ENCODE data around the gene CCER1. TPM values are rescaled to one million over a fixed set of nuclear protein-coding genes. Genes with fewer than 3 reads are reported as not detected.

CCER1 gene
- polyA plus RNA-seq, 12 donors: not detected

DNA sequence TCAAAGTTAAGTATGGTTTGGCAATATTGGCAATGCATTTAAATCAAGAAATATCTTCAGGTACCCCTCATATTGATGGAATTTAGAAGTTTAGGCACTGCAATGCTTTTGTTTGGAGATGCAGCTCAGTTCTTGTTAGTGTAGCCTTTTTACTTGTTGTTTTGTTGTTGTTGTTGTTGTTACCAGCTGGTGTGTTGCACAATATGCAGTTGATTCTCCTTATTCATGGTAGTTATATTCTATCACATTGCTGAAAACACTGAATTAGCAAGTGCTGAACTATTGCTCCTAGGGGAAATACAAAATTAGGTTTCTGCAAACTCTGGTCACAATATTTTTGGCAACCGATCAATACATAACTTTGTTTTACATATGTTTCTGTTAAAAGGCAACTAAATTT, 34.8 kb downstream of the CCER1 start:
- no peak for DNase-seq

DNA sequence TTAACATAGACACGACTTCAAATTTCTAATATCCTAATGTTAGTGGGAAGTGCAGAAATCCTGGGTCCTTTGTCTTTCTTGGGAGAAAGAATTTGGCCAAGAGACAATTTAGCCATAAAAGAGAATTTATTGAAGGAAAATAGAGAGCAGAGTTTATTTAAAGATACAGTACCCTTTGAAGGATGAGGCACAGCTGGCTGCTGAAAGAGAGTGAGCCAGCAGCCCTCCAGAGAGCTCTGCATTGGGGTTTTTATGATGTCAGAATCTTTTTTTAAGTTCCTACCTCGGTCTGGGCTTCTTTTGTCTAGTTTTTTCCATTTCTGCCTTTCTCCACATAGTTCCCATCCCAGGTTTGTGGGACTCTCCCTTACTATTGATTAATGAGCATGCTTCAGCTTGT, 37.5 kb downstream of the CCER1 start:
- DNase-seq: no peak

DNA sequence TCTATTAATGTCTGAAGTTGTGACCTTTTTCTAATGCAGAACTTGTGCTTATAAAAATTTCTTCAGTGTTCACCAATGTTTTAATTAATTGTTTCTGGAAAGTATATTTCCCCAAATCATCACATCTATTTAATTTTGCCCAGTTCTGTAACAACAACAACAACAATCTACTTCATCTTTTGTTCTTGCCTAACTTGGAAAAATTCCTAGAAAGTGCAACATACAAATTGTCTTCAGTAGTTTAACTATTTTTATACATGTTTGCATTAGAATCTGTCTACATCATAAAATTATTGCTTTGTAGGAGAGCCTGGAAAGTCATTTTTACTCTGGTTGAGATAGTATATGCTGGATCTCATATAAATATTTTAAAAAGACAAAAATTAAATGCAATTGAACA, 38.5 kb downstream of the CCER1 start:
- DNase-seq: no peak

DNA sequence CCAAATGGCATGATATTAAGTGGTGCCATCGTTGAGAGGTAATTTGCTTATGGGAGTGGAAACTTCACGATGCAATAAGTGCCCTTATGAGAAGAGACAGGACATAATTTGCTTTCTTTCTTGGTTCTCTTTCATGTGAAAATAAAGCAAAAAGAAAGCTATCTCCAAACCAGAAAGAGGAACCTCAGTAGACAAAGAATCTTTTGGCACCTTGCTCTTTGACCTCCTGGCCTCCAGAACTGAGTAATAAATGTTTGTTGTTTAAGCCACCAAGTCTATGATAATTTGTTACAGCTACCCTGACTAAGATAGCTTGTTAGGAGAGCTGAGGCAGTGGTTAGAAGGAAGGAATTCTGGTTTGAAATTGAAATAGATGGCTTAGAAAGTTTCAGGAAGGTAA, 39.6 kb downstream of the CCER1 start:
- DNase-seq: no peak

DNA sequence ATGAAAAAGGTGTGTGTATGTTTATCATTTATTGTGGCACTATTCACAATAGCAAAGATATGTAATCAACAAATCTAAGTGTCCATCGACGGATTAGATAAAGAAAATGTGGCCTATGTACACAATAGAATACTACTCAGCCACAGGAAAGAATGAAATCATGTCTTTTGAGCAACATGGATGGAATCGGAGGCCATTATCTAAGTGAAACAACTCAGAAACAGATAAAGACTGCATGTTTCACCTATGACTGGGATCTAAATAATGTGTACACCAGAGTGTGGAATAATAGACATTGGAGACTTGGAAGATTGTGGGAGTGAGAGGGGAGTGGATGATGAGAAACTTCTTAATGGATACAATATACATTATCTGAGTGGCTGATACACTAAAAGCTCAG, 44.0 kb downstream of the CCER1 start:
- no peak for DNase-seq

DNA sequence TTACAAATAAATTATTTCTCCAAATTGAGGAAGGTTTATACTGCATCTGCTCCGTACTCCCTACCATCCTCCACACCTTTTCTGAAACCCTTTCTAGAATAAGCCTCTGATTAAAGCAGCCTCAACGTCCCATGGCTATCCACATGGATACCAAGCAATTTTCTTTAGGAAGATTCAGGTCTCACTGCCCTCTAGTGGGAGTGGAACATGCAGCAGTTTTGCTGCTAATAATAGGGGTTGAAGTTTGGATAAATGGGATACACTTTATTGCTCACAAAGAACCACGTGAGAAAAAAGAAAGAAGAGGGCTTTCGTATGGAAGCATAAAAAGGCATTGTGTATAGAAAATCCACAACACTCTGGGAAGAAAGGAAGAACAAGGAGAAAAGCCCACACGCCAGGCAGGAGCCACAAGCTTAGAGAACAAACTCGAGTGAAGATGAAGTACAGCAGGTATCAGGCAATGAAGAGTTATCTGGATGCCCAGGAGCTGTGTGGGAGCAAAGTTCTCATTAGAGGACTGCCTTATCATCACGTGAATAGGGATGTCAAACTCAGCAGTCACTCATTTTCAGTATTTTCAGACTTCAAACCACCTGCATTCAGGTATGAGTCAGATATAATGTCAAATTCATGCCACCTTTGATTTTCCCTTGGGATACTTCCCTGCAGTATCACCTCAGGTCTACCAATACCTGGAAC, 45.8 kb downstream of the CCER1 start:
- DNase-seq: peak; percentile 14

DNA sequence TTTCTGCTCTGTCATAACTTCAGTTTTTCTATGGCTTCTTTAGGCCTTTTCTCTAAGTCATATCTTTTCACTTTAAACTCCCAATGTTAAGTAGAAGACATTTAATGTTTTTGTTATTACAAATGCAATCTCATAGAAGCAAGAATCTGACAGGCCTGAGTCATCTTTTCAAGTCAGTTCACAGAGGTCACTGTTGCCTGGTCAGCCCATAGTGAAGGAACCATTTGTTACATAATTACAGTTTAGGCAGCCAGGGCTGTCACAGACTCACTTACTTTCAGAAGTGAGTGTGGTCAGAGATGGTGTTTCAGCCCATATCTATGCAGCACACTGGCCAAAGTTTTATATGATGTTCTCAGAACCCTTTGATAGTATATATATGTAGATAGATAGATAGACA, 46.5 kb downstream of the CCER1 start:
- DNase-seq: no peak

DNA sequence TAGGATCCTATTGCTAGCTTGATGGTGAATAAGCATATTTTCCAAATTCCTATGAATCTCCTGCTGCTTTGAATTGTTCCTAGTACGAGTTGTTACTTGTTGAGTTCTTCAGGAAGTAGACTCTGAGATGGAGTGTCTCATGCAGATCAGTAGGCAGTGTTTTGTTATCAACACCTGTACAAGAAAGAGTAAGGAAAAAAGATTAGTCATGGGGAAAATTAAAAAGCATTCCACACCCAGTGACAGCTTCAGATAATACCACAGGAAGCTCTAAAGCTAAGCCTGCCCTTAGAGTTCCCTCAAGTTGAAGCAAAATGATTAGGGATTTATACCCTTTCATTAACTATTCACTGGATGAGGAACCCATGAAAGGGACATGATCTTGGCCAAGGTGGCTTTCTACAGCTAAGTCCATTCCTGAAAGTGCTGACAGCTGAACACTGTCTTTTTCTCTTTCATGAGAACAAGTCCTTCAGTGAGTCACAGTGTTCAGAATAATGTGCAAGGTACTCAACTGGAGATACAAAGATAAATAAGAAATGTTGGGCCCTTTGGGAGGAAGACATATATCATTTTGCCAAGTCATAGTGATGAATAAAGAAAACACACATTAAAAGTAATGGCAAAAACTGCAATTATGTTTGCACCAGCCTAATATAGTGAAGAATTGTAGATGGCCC, 49.1 kb downstream of the CCER1 start:
- no peak for DNase-seq

DNA sequence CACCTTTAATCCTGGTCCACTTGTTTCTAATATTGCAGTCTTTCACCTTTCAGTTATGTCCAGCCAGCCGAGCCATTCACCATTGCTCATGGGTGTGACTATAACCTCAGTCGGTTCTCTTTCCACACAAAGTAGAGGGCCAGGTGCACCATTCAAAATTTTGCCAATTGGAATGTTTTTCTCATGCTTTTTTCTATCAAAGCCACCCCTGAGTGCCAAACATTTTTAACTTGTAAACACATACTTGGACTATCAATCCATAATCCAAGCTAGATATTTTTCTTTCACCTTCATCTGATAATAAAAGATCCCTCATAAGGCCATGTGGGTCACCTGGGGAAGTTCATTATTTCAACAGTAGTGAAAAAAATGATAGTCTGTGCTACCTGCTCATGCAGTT, 52.4 kb downstream of the CCER1 start:
- DNase-seq: no peak

Other genes starting within 250 kb of the CCER1 start
- under 1 TPM in 1 of 12 donors, not detected in 11; 0.14 TPM for gene EPYC, start 49.8 kb upstream of the CCER1 start, polyA plus RNA-seq (ENCODE audit: insufficient read length in 12 of 12)
- gene KERA, start 102.8 kb upstream of the CCER1 start, polyA plus RNA-seq (ENCODE audit: insufficient read length in 12 of 12): 100 to 1,000 TPM in 3 of 12 donors, 10 to 100 TPM in 8, not detected in 1; 21.4 to 182 (median 60.8) TPM
- gene LUM, start 156.3 kb upstream of the CCER1 start, polyA plus RNA-seq (ENCODE audit: insufficient read length in 12 of 12): 1,000 to 10,000 TPM in 1 of 12 donors, 100 to 1,000 TPM in 11; 476 to 1,257 (median 672) TPM
- 1,000 to 10,000 TPM in 11 of 12 donors, 100 to 1,000 TPM in 1; 482 to 3,098 (median 1,725) TPM for gene DCN, start 227.6 kb upstream of the CCER1 start, polyA plus RNA-seq (ENCODE audit: insufficient read length in 12 of 12)